Activated gamma-delta T cell treated with Interleukin-2 at 50 U/mL for 16 hours (primary cell): Measurements from ENCODE around the gene SUV39H2.
"Not testable (repeated sequence)": the region's sequence is repeated elsewhere in the genome, so short reads cannot be mapped to it uniquely, and the experiment has no call there.

Source experiments
- DNase-seq: peaks from one replicate; pipeline ENCODE4 v3.0.0-alpha.2; 2020

SUV39H2 gene

DNA sequence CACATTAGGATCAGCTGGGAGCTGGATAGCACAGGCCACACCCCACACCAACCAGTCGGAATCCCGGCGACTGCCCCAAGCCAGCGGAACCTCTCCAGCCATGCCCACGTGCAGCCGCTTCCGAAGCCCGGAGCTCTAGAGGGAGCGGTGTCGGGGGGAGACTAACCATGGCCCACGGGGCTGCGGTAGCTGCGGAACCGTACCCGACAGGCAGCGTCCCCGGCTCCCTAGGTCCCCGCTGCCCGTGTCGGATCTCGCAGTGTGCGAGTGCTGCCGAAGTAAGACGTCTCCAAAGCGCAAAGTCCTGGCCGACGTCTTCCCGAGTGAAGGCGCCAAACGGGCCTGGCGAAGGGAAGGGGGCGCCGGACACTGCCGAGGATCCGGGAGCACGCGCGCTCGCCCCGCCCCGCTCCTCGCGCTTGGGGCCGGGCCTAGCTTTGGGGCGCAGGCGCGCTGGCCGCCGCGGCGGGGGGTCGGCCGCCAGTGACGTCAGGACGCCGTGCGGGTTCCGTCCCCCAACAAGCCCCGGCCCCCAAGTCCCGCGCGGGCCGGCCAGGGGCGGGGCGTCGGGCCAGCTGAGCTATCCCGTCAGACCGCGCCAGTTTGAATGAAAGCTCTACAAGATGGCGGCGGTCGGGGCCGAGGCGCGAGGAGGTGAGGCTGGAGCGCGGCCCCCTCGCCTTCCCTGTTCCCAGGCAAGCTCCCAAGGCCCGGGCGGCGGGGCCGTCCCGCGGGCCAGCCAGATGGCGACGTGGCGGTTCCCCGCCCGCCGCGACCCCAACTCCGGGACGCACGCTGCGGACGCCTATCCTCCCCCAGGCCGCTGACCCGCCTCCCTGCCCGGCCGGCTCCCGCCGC lies at the start of gene SUV39H2:
Gene SUV39H2, plus strand, starts transcription at position 601 of the 858 bp plus-strand sequence. Its CDS starts 23 bp downstream, at position 624.
- DNase-seq = peak; percentile 91

DNA sequence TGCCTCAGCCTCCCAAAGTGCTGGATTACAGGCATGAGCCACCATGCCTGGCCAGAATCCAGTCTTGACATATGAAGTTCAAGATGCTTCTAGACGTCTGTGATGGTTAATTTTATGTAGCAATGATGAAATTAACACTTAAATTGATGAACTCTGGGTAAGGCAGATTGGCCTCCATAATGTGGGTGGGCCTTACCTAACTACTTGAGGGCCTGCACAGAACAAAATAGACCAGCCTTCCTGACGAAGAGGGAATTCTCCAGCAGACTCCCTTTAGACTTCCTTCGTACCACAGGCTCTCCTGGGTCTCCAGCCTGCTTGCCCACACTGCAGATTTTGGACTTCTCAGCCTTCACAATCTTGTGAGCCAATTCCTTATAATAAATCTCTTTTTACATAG lies 45.6 kb upstream of the SUV39H2 start:
- DNase-seq = no peak

DNA sequence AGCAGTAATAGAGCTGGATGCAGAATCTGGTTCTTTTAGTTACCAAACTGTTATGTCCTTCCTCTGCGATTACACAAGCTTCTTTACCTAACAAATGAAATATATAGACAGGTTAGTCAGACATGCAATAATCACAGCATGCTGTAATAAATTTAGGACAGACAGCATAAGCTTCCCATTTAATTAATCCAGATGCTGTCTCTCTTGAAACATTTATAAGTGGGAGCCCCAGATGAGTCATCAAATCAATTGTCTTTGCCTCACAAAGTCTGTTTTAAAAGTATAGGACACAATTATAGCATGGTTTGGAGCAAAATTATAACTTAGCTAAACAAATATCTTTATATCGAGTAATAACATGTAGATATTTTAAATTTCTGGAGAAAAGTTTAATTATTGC lies 42.5 kb upstream of the SUV39H2 start:
- DNase-seq = no peak

GRCh38 chr10:14837003-14837756 lies 41.5 kb upstream of the SUV39H2 start:
- no peak for DNase-seq

DNA sequence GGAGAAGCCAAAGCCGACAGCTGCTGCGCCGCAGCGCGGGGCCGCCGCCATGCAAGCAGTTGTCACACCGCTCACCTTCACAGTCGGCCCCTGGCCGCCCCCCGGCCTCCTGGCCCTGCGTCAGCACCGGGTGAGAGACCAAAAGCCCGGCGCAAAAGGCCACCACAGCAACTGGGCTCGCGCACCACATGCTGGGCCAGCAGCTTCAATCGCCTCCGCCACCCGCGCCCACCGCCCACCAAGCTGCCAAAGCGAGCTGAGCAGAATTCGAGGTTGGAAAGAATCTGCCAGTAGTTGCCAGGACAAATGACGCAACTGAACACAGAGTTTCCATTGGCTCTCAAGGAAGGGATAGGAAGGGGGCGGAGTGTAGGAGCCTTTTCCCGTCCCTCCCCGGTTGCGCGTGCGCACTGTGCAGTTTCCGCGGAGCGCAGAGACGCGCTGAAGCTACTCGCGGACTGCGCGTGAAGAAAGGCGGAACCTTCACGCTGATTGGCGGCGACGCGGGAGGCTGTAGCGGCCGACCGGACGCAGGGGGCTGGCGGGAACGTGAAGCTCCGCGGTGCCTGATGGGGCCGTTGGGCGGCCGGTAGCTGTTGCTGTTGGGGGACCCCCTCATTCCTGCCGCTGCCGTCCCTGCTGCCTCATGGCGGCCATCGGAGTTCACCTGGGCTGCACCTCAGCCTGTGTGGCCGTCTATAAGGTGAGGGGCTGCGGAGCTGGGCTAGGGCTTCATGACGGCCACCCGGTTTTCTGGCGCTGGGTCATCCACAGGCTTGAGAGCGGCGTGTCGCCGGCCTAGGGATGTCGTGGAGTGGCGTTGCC lies 40.7 kb upstream of the SUV39H2 start, which contains the start of the genes CDNF, HSPA14 and MSANTD7:
Gene CDNF, minus strand, starts transcription at position 281 of the 825 bp plus-strand sequence. Its CDS starts 91 bp downstream, at position 190.
Gene HSPA14, plus strand, starts transcription at position 550 of the 825 bp plus-strand sequence. Its CDS starts 97 bp downstream, at position 647.
Gene MSANTD7, plus strand, starts transcription at position 550 of the 825 bp plus-strand sequence. CDS start 3,979 bp downstream, outside the sequence.
- peak; percentile 99 for DNase-seq

DNA sequence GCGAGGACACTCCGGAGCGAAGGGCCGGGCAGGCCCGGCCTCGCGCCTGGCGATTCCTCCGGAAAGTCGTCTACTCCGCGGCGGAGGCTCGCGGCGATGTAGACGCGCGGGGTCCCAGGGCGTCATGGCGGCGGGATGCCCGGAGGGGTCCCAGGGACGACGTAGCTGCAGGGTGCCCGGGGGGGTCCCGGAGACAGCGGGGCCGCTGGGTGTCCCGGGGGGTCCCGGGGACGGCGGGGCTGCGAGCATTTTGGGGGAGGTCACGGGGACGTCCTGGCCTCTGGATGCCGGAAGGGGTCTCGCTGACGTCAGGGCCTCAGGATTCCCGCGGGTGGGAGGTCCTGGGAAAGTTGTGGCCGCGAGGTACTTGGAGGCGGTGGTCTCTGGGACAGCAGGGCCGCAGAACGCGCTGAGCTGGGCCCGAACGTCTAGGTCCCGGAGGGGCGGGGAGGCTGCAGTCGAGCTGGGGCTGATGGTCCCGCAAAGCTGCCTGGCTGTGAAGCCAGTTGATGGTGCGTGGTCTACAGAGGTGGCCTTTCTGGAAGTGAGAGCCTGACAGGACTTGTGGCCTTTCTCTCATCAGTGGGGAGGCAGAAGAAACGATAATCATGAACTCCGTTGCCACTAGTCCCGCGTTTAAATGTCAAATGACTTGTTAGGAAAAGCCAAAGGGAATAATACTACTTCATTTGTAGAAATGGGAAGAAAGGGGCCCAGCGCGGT lies 39.9 kb upstream of the SUV39H2 start:
- DNase-seq = peak; percentile 8

DNA sequence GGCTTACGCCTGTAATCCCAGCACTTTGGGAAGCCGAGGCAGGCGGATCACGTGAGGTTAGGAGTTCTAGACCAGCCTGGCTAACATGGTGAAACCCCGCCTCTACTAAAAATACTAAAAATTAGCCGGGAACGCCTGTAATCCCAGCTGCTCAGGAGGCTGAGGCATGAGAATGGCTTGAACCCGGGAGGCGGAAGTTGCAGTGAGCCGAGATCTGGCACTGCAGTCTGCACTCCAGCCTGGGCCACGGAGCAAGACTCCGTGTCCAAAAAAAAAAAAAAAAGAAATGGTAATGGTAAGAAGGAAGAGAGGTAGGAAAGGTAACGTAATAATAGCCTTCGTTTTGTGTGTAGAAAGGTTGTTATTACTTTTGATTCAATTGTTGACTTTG lies 39.4 kb upstream of the SUV39H2 start:
- DNase-seq = no peak

- DNase-seq = no peak
Observed at GRCh38 chr10:14840178-14840577, 38.5 kb upstream of the SUV39H2 start.

DNA sequence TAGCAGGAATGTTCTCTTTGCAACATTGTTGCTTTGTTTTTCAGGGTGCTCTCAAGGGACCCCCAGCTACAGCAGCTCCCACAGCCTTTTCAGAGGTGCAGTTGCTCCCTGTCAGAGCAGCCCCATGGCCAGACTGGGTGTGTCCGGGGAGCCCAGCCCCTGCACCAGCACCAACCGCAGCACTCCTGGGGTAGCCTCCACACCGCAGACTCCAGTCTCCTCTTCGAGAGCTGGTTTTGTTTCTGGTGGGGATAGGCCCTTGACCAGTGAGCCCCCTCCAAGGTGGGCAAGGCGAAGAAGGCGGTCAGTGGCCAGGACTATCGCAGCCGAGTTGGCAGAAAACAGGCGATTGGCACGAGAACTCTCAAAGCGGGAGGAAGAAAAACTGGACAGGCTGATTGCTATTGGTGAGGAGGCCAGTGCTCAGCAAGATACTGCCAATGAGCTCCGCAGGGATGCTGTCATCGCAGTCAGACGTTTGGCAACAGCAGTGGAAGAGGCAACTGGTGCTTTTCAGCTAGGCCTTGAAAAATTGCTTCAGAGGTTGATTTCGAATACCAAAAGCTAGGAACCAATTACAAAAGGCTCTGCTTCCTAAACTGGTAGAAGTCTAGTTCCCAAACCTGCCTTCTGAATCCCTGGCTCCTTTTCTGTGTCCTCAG lies 35.2 kb upstream of the SUV39H2 start:
- DNase-seq = no peak

DNA sequence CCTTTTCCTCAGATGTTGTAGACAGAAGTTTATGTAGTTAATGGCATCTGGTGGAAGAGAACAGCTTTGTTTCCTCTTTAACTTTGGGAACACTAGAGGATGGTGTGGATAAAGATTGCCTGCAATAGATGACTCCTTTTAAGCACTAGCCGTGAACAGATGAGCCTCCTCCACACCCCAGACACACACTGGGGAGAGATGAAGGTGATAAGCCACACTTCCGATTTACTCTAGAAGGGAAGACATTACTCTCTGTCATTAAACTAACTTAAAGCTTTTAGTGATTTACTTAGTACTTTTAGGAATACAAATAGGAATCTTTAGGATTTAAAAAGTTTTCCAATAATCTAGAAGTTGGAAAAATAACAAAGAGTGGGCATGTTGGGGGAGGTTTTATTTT lies 33.7 kb upstream of the SUV39H2 start:
- no peak for DNase-seq

GRCh38 chr10:14852236-14852635 lies 26.4 kb upstream of the SUV39H2 start:
- DNase-seq = no peak

GRCh38 chr10:14855453-14855852 lies 23.2 kb upstream of the SUV39H2 start:
- no peak for DNase-seq

- no peak for DNase-seq
Observed at GRCh38 chr10:14858338-14858960, 20.2 kb upstream of the SUV39H2 start.

DNA sequence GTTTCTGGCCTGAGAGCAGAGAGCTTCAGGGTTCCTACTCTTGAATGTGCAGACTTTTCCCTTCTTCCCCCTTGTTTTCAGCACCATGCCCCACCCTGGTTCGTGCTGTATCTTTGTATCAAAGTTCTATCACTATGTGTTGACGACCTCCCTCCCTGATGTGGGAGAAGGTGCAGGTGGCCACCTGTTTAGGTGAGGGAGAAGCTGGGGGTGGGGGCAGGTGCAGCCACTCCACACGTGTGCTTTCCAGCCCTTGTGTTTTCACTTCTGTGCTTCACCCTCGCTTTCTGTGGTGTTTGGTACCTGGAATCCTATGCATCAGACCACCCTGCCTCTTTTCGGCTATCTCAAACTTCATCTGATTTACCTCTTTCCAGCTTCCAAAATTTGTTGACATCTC lies 19.6 kb upstream of the SUV39H2 start:
- DNase-seq = no peak

GRCh38 chr10:14859775-14860174 lies 18.9 kb upstream of the SUV39H2 start:
- no peak for DNase-seq

DNA sequence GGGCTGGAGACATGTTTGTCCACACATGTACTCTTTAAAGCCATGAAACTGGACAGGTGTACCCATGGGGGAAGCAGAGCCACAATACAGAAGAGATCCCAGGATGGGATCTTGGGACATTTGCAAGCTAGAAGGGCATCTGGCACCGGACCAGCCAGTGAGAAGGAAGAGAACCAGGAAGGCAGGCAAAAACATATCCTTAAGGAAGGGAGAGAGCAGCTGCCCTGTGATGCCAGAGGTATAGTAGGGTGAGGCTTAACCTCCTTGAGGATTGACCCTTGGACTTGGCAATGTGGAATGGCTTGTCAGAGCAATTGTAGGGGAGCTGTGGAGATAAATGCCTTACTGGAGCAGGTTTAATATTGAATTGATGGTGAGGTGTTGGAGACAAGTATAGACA lies 17.9 kb upstream of the SUV39H2 start:
- no peak for DNase-seq

- not testable (repeated sequence) for DNase-seq
Observed at GRCh38 chr10:14864466-14864865, 14.2 kb upstream of the SUV39H2 start.

DNA sequence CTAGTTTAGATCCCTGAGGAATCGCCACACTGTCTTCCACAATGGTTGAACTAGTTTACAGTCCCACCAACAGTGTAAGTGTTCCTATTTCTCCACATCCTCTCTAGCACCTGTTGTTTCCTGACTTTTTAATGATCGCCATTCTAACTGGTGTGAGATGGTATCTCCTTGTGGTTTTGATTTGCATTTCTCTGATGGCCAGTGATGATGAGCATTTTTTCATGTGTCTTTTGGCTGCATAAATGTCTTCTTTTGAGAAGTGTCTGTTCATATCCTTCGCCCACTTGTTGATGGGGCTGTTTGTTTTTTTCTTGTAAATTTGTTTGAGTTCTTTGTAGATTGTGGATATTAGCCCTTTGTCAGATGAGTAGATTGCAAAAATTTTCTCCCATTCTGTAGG lies 13.8 kb upstream of the SUV39H2 start:
- DNase-seq = not testable (repeated sequence)

DNA sequence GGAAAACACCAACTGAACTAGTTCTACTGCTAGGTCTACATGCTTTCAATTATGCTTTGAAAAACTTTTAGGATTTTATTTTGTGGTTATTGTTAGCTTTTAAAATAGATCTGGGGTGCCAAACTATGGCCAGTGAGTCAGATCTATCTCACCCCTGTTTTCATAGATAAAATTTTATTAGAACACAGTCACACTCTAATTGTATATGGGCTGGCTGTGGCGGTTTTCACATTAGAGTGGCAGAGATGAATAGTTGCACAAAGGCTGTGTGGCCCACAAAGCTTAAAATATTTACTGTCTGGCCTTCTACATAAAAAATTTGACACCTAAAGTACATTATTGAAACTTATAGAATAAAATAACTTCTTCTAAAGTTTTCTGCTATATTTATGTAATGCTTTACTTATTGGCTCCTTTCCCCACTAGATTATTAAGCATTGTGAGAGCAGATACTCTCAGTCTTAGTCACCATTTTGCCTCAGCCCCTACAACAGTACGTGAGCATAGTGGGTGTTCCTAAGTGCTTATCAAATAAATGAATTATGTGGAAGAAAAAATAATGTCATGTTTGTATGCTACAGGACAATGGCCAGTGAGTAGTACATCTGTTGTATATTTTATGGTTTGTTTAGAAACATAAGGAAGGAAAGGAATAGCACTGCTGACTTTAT lies 5.4 kb upstream of the SUV39H2 start:
- DNase-seq = no peak

GRCh38 chr10:14875941-14876340 lies 2.7 kb upstream of the SUV39H2 start:
- DNase-seq = no peak
